HG03442 (cell line): ENCODE results near the gene LYRM1.
A peak's percentile ranks its signal among the peaks of the same experiment; 100 is the strongest.
"Not testable (repeated sequence)": the region's sequence is repeated elsewhere in the genome, so short reads cannot be mapped to it uniquely, and the experiment has no call there.

Experiments
- ATAC-seq: cut with Tn5 transposase; IDR thresholded peaks from one replicate; pipeline ENCODE4 v1.9.1; 2021; ENCODE audit warnings: mild to moderate bottlenecking, moderate library complexity; ENCODE audit not compliant: unreplicated experiment

The LYRM1 gene

GRCh38 chr16:20900299-20901067, at the start of gene LYRM1, which contains the start of gene DCUN1D3:
LYRM1 (plus strand) TSS chr16:20900771; CDS start chr16:20915556, 14,785 bp downstream.
DCUN1D3 (minus strand) TSS chr16:20900358; CDS start chr16:20862538, 37,820 bp downstream.
- ATAC-seq = peak; percentile 71

GRCh38 chr16:20850981-20851380, 49.6 kb upstream of the LYRM1 start:
- ATAC-seq = no peak

GRCh38 chr16:20851601-20852000, 49.0 kb upstream of the LYRM1 start:
- no peak for ATAC-seq

GRCh38 chr16:20853143-20853542, 47.4 kb upstream of the LYRM1 start:
- no peak for ATAC-seq

GRCh38 chr16:20853981-20854620, 46.5 kb upstream of the LYRM1 start:
- no peak for ATAC-seq

- ATAC-seq = no peak
These were observed 45.6 kb upstream of the LYRM1 start for GRCh38 chr16:20854963-20855362.

- ATAC-seq = no peak
These were observed 43.3 kb upstream of the LYRM1 start for GRCh38 chr16:20857281-20857680.

GRCh38 chr16:20859229-20859628, 41.3 kb upstream of the LYRM1 start:
- ATAC-seq = no peak

- ATAC-seq = no peak
These were observed 40.9 kb upstream of the LYRM1 start for GRCh38 chr16:20859699-20860098.

- ATAC-seq = no peak
These were observed 40.2 kb upstream of the LYRM1 start for GRCh38 chr16:20860361-20860760.

GRCh38 chr16:20860995-20861394, 39.6 kb upstream of the LYRM1 start:
- ATAC-seq = not testable (repeated sequence)

- no peak for ATAC-seq
These were observed 38.2 kb upstream of the LYRM1 start for GRCh38 chr16:20862162-20862960.

GRCh38 chr16:20864376-20864775, 36.2 kb upstream of the LYRM1 start:
- not testable (repeated sequence) for ATAC-seq

- no peak for ATAC-seq
These were observed 35.0 kb upstream of the LYRM1 start for GRCh38 chr16:20865420-20866131.

GRCh38 chr16:20866145-20866772, 34.3 kb upstream of the LYRM1 start:
- ATAC-seq = no peak

GRCh38 chr16:20866801-20867200, 33.8 kb upstream of the LYRM1 start:
- no peak for ATAC-seq

- no peak for ATAC-seq
These were observed 33.0 kb upstream of the LYRM1 start for GRCh38 chr16:20867585-20867984.

GRCh38 chr16:20868890-20869289, 31.7 kb upstream of the LYRM1 start:
- no peak for ATAC-seq

GRCh38 chr16:20870122-20870820, 30.3 kb upstream of the LYRM1 start:
- ATAC-seq = no peak

- no peak for ATAC-seq
These were observed 29.3 kb upstream of the LYRM1 start for GRCh38 chr16:20871258-20871657.
